Measurements from ENCODE around the gene PTPRH.
"Not testable (repeated sequence)": the region's sequence is repeated elsewhere in the genome, so short reads cannot be mapped to it uniquely, and the experiment has no call there.

Gene PTPRH

DNA sequence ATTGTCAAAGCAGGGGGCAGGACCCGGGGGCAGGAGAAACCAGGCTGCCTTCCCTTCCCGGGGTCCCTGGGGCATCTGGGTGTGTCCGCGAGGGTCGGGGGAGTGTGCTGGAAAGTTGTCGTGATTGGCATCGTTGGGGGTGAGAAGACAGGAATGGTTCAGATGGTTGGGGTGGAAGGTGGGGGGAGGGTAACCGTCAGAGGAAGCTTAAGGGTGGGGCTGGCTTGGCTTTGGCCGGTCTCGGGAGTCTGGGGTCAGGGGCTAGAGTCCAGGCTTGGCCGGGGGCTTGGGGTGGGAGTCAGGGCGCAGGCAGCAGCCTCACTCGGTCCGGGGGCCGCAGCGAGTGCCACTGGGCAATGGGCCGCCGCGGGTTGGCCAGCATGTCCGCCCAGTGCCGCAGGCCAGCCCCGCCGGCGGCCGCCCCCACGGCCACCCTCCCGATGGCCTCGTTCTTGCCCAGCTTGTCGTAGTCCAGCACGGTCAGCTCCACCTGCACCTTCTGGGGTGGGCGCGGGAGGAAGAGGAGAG lies 36.1 kb downstream of the PTPRH start:
- Histone ChIP-seq H3K27ac (replicated peaks) (no peak overlapping the region), H3K4me3 (replicated peaks; ENCODE audit: insufficient read depth, low read length) (peak overlapping the region; percentile 13; the same call in 1 of the 2 replicates), H3K27me3 (ENCODE audit: insufficient read depth, poor library complexity, severe bottlenecking) (peaks cover 37% of the 10 kb centered on the region)
- no peak for DNase-seq (ENCODE audit: low read depth in 1 of 2, low spot score in 1 of 2)
- TF ChIP-seq, protein P1, sequence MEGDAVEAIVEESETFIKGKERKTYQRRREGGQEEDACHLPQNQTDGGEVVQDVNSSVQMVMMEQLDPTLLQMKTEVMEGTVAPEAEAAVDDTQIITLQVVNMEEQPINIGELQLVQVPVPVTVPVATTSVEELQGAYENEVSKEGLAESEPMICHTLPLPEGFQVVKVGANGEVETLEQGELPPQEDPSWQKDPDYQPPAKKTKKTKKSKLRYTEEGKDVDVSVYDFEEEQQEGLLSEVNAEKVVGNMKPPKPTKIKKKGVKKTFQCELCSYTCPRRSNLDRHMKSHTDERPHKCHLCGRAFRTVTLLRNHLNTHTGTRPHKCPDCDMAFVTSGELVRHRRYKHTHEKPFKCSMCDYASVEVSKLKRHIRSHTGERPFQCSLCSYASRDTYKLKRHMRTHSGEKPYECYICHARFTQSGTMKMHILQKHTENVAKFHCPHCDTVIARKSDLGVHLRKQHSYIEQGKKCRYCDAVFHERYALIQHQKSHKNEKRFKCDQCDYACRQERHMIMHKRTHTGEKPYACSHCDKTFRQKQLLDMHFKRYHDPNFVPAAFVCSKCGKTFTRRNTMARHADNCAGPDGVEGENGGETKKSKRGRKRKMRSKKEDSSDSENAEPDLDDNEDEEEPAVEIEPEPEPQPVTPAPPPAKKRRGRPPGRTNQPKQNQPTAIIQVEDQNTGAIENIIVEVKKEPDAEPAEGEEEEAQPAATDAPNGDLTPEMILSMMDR (IDR thresholded peaks at IDR 0.05; ENCODE audit: insufficient read depth, low read length), result no peak
- no peak for TF ChIP-seq GABPA (IDR thresholded peaks at IDR 0.05; ENCODE audit: low read depth)
- TF ChIP-seq SPI1 (IDR thresholded peaks at IDR 0.05; ENCODE audit: borderline replicate concordance, low read depth), result no peak
- TF ChIP-seq, protein P2, sequence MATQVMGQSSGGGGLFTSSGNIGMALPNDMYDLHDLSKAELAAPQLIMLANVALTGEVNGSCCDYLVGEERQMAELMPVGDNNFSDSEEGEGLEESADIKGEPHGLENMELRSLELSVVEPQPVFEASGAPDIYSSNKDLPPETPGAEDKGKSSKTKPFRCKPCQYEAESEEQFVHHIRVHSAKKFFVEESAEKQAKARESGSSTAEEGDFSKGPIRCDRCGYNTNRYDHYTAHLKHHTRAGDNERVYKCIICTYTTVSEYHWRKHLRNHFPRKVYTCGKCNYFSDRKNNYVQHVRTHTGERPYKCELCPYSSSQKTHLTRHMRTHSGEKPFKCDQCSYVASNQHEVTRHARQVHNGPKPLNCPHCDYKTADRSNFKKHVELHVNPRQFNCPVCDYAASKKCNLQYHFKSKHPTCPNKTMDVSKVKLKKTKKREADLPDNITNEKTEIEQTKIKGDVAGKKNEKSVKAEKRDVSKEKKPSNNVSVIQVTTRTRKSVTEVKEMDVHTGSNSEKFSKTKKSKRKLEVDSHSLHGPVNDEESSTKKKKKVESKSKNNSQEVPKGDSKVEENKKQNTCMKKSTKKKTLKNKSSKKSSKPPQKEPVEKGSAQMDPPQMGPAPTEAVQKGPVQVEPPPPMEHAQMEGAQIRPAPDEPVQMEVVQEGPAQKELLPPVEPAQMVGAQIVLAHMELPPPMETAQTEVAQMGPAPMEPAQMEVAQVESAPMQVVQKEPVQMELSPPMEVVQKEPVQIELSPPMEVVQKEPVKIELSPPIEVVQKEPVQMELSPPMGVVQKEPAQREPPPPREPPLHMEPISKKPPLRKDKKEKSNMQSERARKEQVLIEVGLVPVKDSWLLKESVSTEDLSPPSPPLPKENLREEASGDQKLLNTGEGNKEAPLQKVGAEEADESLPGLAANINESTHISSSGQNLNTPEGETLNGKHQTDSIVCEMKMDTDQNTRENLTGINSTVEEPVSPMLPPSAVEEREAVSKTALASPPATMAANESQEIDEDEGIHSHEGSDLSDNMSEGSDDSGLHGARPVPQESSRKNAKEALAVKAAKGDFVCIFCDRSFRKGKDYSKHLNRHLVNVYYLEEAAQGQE (IDR thresholded peaks at IDR 0.05; ENCODE audit: insufficient replicate concordance, low read depth), result no peak
- TF ChIP-seq POLR2AphosphoS5 (IDR thresholded peaks at IDR 0.05; ENCODE audit: low read depth), result no peak

DNA sequence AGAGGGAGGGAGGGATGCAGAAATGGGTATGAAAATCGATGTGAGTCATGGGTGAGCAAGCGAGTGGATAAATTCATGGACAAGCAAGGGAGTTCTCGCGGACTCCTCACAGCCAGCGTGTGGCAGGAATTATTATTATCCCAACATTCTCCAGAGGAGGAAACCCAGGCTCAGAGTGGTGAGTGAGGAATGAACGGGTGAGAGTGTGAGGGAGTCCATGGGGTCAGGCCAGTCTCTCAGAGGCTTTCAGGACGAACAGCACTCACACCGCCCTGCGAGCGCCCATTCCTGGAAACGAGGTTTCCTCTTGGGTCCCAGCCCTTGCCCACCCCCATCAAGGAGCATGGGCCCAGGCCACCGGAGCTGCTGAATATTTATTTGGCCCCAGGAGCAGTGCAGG lies 36.6 kb downstream of the PTPRH start:
- DNase-seq (ENCODE audit: low read depth in 1 of 2, low spot score in 1 of 2), result no peak
- H3K27me3 ChIP-seq (ENCODE audit: insufficient read depth, poor library complexity, severe bottlenecking), result peaks cover 38% of the 10 kb centered on the region
- no peak overlapping the region for H3K27ac ChIP-seq (replicated peaks)
- TF ChIP-seq, protein P2 (IDR thresholded peaks at IDR 0.05; ENCODE audit: insufficient replicate concordance, low read depth), result no peak
- TF ChIP-seq SPI1 (IDR thresholded peaks at IDR 0.05; ENCODE audit: borderline replicate concordance, low read depth), result no peak
- no peak for TF ChIP-seq POLR2AphosphoS5 (IDR thresholded peaks at IDR 0.05; ENCODE audit: low read depth)
- TF ChIP-seq, protein P1 (IDR thresholded peaks at IDR 0.05; ENCODE audit: insufficient read depth, low read length), result no peak
- no peak for TF ChIP-seq GABPA (IDR thresholded peaks at IDR 0.05; ENCODE audit: low read depth)
- no peak overlapping the region for H3K4me3 ChIP-seq (replicated peaks; ENCODE audit: insufficient read depth, low read length)

DNA sequence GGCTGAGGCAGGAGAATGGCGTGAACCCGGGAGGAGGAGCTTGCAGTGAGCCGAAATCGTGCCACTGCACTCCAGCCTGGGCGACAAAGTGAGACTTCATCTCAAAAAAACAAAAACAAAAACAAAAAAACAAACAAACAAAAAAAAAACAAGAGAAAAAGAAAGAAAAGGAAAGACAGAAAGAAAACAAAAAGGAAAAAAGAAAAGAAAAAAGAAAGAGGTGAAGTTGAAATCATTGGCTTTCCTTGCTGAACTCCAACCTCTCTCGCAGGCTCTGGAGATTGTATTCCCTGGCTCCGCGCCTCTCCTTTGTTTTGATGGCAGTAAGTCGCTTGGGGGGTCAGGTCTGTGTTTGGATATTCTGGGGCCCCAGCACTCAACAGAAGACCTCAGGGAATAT lies 37.0 kb downstream of the PTPRH start:
- H3K4me3 ChIP-seq (replicated peaks; ENCODE audit: insufficient read depth, low read length); DNase-seq (ENCODE audit: low read depth in 1 of 2, low spot score in 1 of 2); H3K27ac ChIP-seq (replicated peaks): not testable (repeated sequence)
- peaks cover 37% of the 10 kb centered on the region for H3K27me3 ChIP-seq (ENCODE audit: insufficient read depth, poor library complexity, severe bottlenecking)

DNA sequence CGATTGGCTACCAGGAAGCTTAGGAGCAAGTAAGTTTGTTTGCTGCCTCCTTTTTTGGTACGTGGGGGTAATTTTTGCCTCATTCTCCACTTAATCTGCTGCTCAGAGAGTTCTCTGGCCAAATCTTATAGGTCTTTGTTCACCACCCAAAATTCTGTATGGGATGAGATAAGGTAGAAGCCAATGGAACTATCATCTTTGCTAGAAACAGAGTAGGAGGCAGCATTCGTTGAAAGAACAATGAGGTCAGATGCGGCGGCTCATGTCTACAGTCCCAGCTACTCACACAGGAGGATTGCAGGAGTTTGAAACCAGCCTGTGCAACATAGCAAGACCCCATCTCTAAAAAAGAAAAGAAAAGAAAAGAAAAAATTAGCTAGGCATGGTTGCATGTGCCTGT lies 37.9 kb downstream of the PTPRH start:
- TF ChIP-seq GABPA (IDR thresholded peaks at IDR 0.05; ENCODE audit: low read depth) (no peak), POLR2AphosphoS5 (IDR thresholded peaks at IDR 0.05; ENCODE audit: low read depth) (no peak), SPI1 (IDR thresholded peaks at IDR 0.05; ENCODE audit: borderline replicate concordance, low read depth) (no peak)
- TF ChIP-seq, protein P2 (IDR thresholded peaks at IDR 0.05; ENCODE audit: insufficient replicate concordance, low read depth), result no peak
- TF ChIP-seq, protein P1 (IDR thresholded peaks at IDR 0.05; ENCODE audit: insufficient read depth, low read length), result no peak
- Histone ChIP-seq H3K27me3 (ENCODE audit: insufficient read depth, poor library complexity, severe bottlenecking) (peaks cover 33% of the 10 kb centered on the region), H3K4me3 (replicated peaks; ENCODE audit: insufficient read depth, low read length) (no peak overlapping the region), H3K27ac (replicated peaks) (no peak overlapping the region)
- DNase-seq (ENCODE audit: low read depth in 1 of 2, low spot score in 1 of 2), result no peak

Data from HL-60 (cell line).